Adrenal gland (tissue), 5 donors: Measurements from ENCODE around the gene PAQR4.

Source experiments
- POLR2A ChIP-seq, 2 donors: fragments of 450-650 bp; IDR thresholded peaks; one replicate each; pipeline ENCODE4 v1.6.1; 2017; ENCODE audit warnings: antibody characterized with exemption in 2 of 2, mild to moderate bottlenecking in 2 of 2, moderate library complexity in 1 of 2
- TF ChIP-seq, protein P1 (sequence below), 6 experiments: fragments of 450-650 bp in 4 of 6; fragments of 200-600 bp in 2 of 6; sonication (generic) in 1 of 6; IDR thresholded peaks; 1 replicate in 5 of 6; 2 replicates in 1 of 6; pipeline versions ENCODE4 v1.5.1 to v1.8.0; 2016 to 2021; ENCODE audit warnings: antibody characterized with exemption in 6 of 6, mild to moderate bottlenecking in 2 of 6, moderate library complexity in 1 of 6
- donor health status: DM: no; HTN: no; CAD: no.

DNA sequence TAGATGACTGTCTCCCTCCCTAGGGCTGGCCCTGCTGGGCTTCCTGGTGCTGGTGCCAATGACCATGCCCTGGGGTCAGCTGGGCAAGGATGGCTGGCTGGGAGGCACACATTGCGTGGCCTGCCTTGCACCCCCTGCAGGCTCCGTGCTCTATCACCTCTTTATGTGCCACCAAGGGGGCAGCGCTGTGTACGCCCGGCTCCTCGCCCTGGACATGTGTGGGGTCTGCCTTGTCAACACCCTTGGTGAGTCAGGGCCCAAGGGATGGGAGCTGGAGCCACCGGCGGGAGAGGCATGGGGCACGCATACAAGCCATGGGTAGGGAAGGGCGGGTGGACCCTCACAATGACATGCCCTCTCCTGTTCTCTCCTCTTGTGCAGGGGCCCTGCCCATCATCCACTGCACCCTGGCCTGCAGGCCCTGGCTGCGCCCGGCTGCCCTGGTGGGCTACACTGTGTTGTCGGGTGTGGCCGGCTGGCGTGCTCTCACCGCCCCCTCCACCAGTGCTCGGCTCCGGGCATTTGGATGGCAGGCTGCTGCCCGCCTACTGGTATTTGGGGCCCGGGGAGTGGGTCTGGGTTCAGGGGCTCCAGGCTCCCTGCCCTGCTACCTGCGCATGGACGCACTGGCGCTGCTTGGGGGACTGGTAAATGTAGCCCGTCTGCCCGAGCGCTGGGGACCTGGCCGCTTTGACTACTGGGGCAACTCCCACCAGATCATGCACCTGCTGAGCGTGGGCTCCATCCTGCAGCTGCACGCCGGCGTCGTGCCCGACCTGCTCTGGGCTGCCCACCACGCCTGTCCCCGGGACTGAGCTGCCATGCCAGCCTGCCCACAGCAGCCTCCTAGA, 2.2 kb downstream of the PAQR4 start:
- TF ChIP-seq, protein P1, sequence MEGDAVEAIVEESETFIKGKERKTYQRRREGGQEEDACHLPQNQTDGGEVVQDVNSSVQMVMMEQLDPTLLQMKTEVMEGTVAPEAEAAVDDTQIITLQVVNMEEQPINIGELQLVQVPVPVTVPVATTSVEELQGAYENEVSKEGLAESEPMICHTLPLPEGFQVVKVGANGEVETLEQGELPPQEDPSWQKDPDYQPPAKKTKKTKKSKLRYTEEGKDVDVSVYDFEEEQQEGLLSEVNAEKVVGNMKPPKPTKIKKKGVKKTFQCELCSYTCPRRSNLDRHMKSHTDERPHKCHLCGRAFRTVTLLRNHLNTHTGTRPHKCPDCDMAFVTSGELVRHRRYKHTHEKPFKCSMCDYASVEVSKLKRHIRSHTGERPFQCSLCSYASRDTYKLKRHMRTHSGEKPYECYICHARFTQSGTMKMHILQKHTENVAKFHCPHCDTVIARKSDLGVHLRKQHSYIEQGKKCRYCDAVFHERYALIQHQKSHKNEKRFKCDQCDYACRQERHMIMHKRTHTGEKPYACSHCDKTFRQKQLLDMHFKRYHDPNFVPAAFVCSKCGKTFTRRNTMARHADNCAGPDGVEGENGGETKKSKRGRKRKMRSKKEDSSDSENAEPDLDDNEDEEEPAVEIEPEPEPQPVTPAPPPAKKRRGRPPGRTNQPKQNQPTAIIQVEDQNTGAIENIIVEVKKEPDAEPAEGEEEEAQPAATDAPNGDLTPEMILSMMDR (IDR thresholded peaks at IDR 0.05): no peak
- TF ChIP-seq POLR2A (IDR thresholded peaks at IDR 0.05): no peak
